HEK293 (cell line): ENCODE measurements around the gene SMIM14.

Experiments used
- CTCF ChIP-seq: fragments of 450-650 bp; formaldehyde crosslinking; IDR thresholded peaks from 2 replicates; pipeline ENCODE4 v1.5.1; 2016; ENCODE audit warnings: missing biosample characterization, missing genetic modification characterization
- INSM2 ChIP-seq: fragments of 450-650 bp; formaldehyde crosslinking; IDR thresholded peaks from 2 replicates; pipeline ENCODE4 v1.5.1; 2016; ENCODE audit warnings: missing biosample characterization, missing genetic modification characterization
- KLF10 ChIP-seq: fragments of 450-650 bp; IDR thresholded peaks from 2 replicates; pipeline ENCODE4 v1.5.1; 2018; ENCODE audit warnings: missing biosample characterization, mild to moderate bottlenecking, missing genetic modification characterization
- KLF17 ChIP-seq: fragments of 450-650 bp; formaldehyde crosslinking; IDR thresholded peaks from 2 replicates; pipeline ENCODE4 v1.5.1; 2016; ENCODE audit warnings: missing biosample characterization, missing genetic modification characterization
- MZF1 ChIP-seq: fragments of 450-650 bp; formaldehyde crosslinking; IDR thresholded peaks from 2 replicates; pipeline ENCODE4 v1.5.1; 2017; ENCODE audit warnings: missing biosample characterization, missing genetic modification characterization, borderline replicate concordance
- PATZ1 ChIP-seq: fragments of 450-650 bp; formaldehyde crosslinking; IDR thresholded peaks from 2 replicates; pipeline ENCODE4 v1.5.1; 2016; ENCODE audit warnings: missing biosample characterization, missing genetic modification characterization
- PBX3 ChIP-seq: sonication (generic); formaldehyde crosslinking; IDR thresholded peaks from 2 replicates; pipeline ENCODE4 v1.8.1; 2022; ENCODE audit warnings: mild to moderate bottlenecking, moderate library complexity, missing genetic modification reagents
- PRDM2 ChIP-seq: fragments of 450-650 bp; formaldehyde crosslinking; IDR thresholded peaks from 2 replicates; pipeline ENCODE4 v1.5.1; 2016; ENCODE audit warnings: missing biosample characterization, missing genetic modification characterization, borderline replicate concordance
- SALL2 ChIP-seq: fragments of 450-650 bp; formaldehyde crosslinking; IDR thresholded peaks from 2 replicates; pipeline ENCODE4 v1.5.0; 2017; ENCODE audit warnings: missing biosample characterization, mild to moderate bottlenecking, missing genetic modification characterization, borderline replicate concordance
- YY2 ChIP-seq: fragments of 450-650 bp; formaldehyde crosslinking; IDR thresholded peaks from 2 replicates; pipeline ENCODE4 v1.5.1; 2016; ENCODE audit warnings: missing biosample characterization, missing genetic modification characterization
- ZBTB20 ChIP-seq: fragments of 450-650 bp; formaldehyde crosslinking; IDR thresholded peaks from 2 replicates; pipeline ENCODE4 v1.5.1; 2016; ENCODE audit warnings: missing biosample characterization, missing genetic modification characterization
- ZBTB48 ChIP-seq: fragments of 450-650 bp; formaldehyde crosslinking; IDR thresholded peaks from 2 replicates; pipeline ENCODE4 v1.5.1; 2016; ENCODE audit warnings: missing biosample characterization, missing genetic modification characterization
- ZFP41 ChIP-seq: fragments of 450-650 bp; formaldehyde crosslinking; IDR thresholded peaks from 2 replicates; pipeline ENCODE4 v1.5.1; 2016; ENCODE audit warnings: missing biosample characterization, missing genetic modification characterization, borderline replicate concordance
- ZNF114 ChIP-seq: fragments of 450-650 bp; formaldehyde crosslinking; IDR thresholded peaks from 2 replicates; pipeline ENCODE4 v1.5.0; 2017; ENCODE audit warnings: missing biosample characterization, missing genetic modification characterization
- ZNF138 ChIP-seq: fragments of 450-650 bp; formaldehyde crosslinking; IDR thresholded peaks from 2 replicates; pipeline ENCODE4 v1.5.1; 2016; ENCODE audit warnings: missing biosample characterization, missing genetic modification characterization, borderline replicate concordance
- ZNF175 ChIP-seq: fragments of 450-650 bp; formaldehyde crosslinking; IDR thresholded peaks from 2 replicates; pipeline ENCODE4 v1.5.1; 2016; ENCODE audit warnings: missing biosample characterization, missing genetic modification characterization
- ZNF248 ChIP-seq: fragments of 450-650 bp; formaldehyde crosslinking; IDR thresholded peaks from 2 replicates; pipeline ENCODE4 v1.5.1; 2017; ENCODE audit warnings: missing biosample characterization, missing genetic modification characterization
- ZNF433 ChIP-seq: fragments of 450-650 bp; formaldehyde crosslinking; IDR thresholded peaks from 2 replicates; pipeline ENCODE4 v1.5.1; 2016; ENCODE audit warnings: missing biosample characterization, missing genetic modification characterization, low read depth
- ZNF621 ChIP-seq: fragments of 450-650 bp; formaldehyde crosslinking; IDR thresholded peaks from 2 replicates; pipeline ENCODE4 v1.5.1; 2017; ENCODE audit warnings: missing biosample characterization, missing genetic modification characterization
- ZNF624 ChIP-seq: fragments of 450-650 bp; formaldehyde crosslinking; IDR thresholded peaks from 2 replicates; pipeline ENCODE4 v1.5.1; 2017; ENCODE audit warnings: missing biosample characterization, missing genetic modification characterization
- ZNF677 ChIP-seq: fragments of 450-650 bp; IDR thresholded peaks from 2 replicates; pipeline ENCODE4 v1.5.0; 2018; ENCODE audit warnings: missing biosample characterization, mild to moderate bottlenecking, missing genetic modification characterization, moderate library complexity
- ZNF707 ChIP-seq: fragments of 450-650 bp; formaldehyde crosslinking; IDR thresholded peaks from 2 replicates; pipeline ENCODE4 v1.5.1; 2016; ENCODE audit warnings: missing biosample characterization, missing genetic modification characterization
- ZNF785 ChIP-seq: fragments of 450-650 bp; formaldehyde crosslinking; IDR thresholded peaks from 2 replicates; pipeline ENCODE4 v1.5.1; 2016; ENCODE audit warnings: missing biosample characterization, missing genetic modification characterization

Gene SMIM14

GRCh38 chr4:39526765-39527295 lies 111.8 kb downstream of the SMIM14 start (continued):
- TF ChIP-seq SALL2 (tag by site-specific recombination): no peak
- TF ChIP-seq INSM2 (tag by site-specific recombination): no peak
- TF ChIP-seq ZNF785 (tag by site-specific recombination): no peak
- TF ChIP-seq ZNF624 (tag by site-specific recombination): no peak
- no peak for TF ChIP-seq ZNF138 (tag by site-specific recombination)
- TF ChIP-seq PATZ1 (tag by site-specific recombination): no peak
- TF ChIP-seq MZF1 (tag by site-specific recombination): no peak
- TF ChIP-seq ZFP41 (tag by site-specific recombination): no peak
- no peak for TF ChIP-seq KLF10
- TF ChIP-seq ZNF175 (tag by site-specific recombination): no peak
- no peak for TF ChIP-seq ZBTB20 (tag by site-specific recombination)
- TF ChIP-seq ZNF621 (tag by site-specific recombination): no peak
- TF ChIP-seq PBX3 (CRISPR knock-in tag): no peak
- TF ChIP-seq KLF17: 0 out of 2 replicates have a peak, but pooled peaks have one; percentile 37
- TF ChIP-seq ZNF433 (tag by site-specific recombination): no peak
- TF ChIP-seq ZNF114 (tag by site-specific recombination): no peak
- TF ChIP-seq ZNF677: no peak
- TF ChIP-seq ZBTB48 (tag by site-specific recombination): no peak
- TF ChIP-seq ZNF248 (tag by site-specific recombination): no peak
- TF ChIP-seq YY2 (tag by site-specific recombination): no peak
- no peak for TF ChIP-seq ZNF707
- no peak for TF ChIP-seq CTCF (tag by site-specific recombination)
- TF ChIP-seq PRDM2 (tag by site-specific recombination): no peak
